HG02642 (cell line): ENCODE results near the gene GPR153.
"Not testable (repeated sequence)": the region's sequence is repeated elsewhere in the genome, so short reads cannot be mapped to it uniquely, and the experiment has no call there.

Experiments used
- ATAC-seq: cut with Tn5 transposase; IDR thresholded peaks from one replicate; pipeline ENCODE4 v1.9.1; 2021; ENCODE audit warnings: mild to moderate bottlenecking; ENCODE audit not compliant: unreplicated experiment, poor library complexity

The GPR153 gene

DNA sequence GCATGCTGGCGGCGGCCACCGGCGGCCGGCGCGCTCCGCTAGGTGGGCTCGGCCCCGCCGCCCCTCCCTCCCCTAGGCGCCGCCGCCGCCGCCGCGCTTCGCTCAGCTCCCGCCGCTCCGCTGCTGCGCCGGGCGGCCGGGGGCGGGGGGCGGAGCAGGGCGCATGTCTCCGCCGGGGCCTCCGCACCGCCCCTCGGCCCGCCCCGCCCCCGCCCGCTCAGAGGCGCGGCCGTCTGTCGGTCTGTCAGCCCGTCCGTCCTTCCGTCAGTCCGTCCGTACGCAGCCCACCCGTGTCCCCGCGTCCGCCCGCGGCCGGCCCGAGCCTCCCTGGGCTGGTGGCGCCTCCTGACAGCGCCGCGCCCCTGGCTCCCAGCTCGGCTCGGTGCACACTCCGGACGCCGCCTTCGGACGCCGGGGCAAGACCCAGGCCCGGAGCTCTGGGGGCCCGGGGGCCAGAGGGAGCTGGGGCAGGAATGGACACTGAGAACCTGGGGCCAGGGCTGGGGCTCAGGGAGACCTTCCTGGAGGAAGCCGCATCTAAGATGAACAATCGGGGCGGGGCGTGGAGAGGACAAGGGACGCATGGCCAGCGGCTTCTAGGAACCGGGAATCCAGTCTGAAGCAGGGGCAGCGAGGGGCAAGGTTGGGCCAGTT lies at the start of gene GPR153:
TSS of gene GPR153 (minus strand) at position 138 of the 654 bp plus-strand sequence. CDS start 6,193 bp downstream, outside the sequence.
- ATAC-seq = peak; percentile 45

DNA sequence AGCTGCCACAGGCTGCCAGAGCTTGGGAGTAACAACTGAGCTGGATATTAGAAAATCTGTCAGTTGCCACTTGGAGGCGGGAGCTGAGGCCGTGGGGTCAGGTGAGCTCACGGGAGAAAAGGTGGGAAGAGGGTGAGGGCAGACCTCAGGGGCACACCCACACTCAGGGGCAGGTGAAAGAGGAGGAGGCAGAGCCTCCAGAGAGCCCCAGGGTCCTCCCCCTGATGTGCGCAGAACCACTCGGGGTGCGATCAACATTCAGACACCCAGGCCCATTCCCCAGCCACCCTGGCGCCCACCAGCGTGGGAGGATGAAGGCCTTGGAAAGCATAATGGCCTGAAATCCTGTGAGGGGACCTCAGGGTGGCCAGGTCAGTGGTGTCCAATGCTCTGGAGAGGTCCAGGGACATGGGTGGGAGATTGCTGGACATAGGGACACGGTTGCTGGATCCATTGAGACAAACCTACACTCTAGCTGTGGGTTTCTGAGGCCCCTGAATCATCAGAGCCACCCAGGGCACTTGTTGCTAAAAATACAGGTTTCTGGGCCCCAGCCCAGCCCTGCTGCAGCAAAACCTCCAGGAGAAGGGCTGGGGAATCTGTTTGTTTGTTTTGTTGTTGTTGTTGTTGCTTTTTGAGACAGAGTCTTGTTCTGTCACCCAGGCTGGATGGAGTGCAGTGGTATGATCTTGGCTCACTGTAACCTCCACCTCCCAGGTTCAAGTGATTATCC lies 49.4 kb upstream of the GPR153 start:
- ATAC-seq = no peak

DNA sequence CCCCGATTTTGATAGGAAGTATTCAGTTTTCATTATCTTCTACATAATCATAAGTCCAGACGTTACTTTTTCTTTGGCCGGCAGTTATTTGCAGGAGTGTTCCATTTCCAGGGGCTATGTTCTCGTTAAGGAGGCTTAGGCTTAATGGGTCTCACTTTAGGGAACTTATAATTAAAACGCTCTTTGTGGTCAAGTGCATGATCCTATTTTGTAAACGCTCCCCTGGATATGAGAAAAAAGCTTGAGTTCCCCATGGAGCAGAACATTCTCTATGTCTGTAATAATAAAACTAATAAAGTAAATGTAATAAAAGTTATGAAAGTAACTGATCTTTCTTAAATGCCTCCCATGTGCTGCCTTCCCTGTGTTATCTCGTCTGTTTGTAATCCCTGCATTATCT lies 48.7 kb upstream of the GPR153 start:
- ATAC-seq = no peak

DNA sequence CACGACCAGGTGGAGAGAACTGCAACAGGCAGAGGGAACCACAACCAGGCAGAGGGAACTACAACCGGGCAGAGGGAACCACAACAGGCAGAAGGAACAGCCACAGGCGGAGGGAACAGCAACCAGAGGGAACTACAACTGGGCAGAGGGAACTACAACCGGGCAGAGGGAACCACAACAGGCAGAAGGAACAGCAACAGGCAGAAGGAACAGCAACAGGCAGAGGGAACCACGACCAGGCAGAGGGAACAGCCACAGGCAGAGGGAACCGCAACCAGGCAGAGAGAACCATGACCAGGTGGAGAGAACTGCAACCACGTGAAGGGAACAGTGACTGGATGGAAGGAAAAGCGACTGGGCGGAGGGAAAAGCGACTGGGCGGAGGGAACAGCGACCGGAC lies 47.6 kb upstream of the GPR153 start:
- ATAC-seq = no peak

DNA sequence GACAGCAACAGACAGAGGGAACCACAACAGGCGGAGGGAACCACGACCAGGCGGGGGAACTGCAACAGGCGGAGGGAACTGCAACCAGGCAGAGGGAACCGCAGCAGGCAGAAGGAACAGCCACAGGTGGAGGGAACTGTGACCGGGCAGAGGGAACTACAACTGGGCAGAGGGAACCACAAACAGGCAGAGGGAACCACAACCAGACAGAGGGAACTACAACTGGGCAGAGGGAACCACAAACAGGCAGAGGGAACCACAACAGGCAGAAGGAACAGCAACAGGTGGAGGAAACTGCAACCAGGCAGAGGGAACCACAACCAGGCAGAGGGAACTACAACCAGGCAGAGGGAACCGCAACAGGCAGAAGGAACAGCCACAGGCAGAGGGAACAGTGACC lies 46.8 kb upstream of the GPR153 start:
- ATAC-seq = not testable (repeated sequence)

DNA sequence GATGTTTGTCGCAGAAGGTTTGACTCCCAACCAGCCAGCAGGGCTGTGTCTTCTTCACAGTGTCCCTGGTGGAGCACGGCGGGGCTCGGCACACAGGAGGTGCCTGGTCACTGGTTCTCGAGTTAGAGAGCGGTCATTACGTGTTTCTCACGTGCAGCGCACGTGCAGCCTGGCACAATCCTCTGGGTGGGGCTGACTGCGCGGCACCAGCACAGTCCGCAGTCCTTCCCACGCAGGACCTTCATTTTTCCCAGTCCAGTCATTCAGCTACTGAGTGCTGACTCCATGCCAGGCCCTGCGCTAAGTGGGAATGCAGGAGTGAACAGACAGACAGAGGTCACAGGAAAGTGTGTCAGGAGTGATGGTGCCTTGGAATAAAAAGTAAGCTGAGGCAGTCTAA lies 46.2 kb upstream of the GPR153 start:
- ATAC-seq = no peak

DNA sequence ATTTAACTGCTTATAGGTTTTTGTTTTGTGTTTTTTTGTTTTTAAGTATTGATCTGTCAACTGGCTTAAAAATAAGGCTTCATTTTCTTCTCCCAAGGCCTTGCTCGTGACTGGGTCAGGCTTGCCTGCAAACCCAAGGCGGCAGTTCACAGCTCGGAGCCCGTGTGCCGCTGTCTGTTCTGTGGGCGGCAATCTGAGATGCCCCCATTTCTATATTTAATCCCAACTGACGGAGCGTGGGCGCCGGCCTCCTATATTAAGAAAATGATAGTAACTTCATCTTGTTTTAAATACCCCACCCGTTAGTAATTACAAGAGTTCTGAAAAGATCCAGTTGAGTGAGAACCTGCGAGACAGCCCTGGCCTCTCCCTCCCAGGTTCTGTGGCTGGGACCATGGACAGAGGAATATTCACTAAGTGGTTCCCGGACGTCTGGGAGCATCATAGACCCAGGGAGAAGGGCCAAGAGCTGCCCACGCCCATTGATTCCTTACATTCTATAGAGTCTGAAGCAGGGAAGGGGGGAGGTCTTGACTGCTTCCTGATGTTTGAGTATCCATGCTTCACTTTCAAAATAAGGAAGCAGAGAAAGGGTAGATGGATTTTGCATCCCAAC lies 42.6 kb upstream of the GPR153 start:
- no peak for ATAC-seq

DNA sequence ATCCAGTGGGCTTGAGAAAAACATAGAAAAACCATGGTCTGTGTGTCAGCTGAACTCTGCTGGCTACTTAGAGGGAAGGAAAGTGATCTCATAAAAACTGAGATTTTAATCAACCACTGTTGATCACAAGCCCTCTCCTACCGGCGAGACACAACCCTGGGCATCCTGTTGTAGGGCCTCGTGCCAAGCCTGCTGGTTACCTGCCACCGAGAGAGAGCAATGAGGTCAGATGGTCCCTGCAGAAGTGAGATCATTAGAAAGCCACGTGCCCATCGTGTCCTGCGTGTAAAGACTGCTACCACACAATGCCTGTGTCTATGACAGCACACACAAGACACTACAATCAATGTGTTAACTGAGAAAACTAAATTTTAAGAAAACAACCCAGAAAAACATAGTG lies 41.7 kb upstream of the GPR153 start:
- ATAC-seq = no peak

DNA sequence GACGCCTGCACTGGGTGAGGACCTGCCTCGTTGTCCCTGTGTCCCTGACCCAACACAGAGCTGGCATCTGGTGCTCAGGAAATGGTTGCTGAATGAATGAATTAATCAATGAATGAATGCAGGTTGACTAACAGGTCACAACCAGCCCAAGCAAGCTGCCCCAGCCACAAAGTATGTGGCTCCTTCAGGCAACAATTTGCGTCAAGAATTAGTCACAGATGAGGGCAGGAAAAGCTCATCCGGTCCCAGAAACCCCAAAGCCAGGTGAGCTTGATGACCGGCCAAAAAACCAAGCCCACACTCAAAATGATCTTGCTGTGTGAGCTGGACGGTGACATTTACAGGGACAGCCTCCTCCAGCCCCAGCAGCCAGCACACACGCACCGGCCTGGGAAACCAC lies 40.6 kb upstream of the GPR153 start:
- ATAC-seq = no peak

DNA sequence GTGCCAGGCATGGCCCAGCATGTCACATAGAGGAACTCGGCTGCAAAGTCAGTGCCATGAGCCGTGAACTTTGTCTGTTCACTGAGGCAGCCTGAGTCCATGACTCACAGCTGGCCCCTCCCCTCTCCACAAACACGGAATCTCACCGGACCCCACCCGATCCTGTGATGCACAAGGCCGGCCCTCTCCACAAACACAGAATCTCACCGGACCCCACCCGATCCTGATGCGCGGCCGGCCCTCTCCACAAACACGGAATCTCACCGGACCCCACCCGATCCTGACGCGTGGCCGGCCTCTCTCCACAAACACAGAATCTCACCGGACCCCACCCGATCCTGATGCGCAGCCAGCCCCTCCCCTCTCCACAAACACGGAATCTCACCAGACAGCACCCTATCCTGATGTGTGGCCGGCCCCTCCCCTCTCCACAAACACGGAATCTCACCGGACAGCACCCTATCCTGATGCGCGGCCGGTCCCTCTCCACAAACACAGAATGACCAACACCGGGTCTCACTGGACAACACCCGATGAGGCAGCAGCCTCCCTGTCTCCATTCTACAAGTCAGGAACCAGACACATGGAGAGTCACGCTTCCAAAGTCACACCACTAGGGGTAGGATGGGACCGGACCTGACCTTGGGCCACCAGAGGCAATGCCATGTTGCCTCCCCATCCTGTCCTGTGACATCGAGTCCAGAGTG lies 39.6 kb upstream of the GPR153 start:
- ATAC-seq = no peak

DNA sequence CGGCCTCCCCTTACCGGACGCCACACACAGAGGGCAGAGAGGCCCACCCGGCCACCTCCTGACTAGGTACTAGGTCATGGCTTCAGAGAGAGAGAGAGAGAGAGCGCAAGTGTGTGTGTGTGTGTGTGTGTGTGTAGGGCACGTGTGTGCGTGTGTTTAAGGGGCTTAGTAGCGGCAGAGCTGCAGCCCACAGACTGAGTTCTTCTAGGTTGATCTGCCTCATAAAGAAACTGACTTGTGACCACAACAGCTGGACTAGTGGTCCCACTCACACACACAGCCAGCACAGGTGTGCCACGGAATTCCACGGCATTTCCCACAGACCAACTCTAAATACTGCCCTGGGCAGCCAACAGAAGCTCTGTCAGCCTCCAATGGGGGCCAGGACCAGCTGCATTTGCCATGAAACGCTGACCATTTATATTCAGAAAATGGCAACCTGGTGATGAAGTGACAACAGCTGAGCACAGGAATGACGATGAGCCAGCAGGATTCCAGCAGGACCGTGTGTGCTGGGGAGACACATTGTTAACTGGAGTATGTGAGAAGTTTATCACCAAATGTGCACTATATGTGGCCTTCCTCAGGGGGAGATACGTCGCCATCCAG lies 38.8 kb upstream of the GPR153 start:
- ATAC-seq = no peak

DNA sequence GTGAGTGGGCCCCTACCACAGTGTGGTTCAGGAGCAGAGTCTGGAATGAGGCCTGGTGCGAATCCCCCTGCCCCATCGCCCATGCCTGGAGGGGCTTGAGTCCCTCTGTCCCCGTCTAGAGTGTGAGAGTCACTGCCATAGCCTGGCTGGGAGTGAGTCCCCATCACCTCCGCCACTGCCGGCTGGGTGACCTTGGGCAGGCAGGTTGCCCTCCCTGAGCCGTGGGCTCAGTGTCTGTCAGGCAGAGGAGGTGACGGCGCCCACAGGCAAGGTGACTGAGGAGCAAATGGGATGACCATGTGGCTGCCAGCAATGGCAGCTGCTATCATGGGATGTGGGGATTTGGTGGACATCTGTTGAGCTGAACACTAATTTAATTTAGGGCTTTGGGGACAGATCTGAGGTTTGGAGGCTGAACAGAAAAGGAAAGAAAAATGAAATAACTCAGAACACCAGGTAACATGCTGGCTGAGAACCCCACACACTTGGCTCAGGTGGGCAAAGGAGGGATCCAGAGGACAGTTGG lies 38.1 kb upstream of the GPR153 start:
- ATAC-seq = no peak

DNA sequence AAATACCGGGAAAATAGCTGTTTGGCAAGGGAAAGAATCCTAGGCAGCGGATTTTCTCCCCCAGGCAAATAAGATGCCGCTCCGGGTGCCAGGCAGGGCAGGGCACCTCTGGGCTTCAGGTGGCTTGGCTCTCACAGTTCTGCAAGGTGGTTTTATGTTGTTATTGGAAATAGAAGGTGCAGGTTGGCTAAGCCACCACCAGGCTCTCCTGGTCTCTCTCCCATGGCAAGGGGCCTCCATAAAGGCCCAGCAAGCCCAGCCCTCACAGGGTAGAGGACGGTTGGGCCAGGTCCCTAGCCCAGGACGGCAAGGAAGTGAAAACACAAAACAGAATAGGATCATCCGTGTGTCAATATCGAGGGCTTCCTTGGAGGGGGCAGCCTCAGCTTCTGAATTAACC lies 37.6 kb upstream of the GPR153 start:
- ATAC-seq = no peak

DNA sequence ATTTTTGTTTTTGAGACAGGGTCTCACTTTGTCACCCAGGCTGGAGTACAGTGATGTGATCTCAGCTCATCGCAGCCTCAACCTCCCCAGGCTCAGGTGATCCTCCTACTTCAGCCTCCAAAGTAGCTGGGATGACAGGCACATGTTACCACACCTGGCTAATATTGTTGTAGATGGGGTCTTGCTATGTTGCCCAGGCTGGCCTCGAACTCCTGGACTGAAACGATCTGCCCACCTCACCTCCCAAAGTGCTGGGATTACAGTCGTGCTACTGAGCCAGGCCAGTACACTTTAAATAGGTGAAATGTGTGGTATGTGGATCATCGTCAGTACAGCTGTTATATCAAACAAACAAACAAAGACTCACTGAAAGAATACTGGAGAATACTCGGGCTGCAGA lies 35.0 kb upstream of the GPR153 start:
- no peak for ATAC-seq

DNA sequence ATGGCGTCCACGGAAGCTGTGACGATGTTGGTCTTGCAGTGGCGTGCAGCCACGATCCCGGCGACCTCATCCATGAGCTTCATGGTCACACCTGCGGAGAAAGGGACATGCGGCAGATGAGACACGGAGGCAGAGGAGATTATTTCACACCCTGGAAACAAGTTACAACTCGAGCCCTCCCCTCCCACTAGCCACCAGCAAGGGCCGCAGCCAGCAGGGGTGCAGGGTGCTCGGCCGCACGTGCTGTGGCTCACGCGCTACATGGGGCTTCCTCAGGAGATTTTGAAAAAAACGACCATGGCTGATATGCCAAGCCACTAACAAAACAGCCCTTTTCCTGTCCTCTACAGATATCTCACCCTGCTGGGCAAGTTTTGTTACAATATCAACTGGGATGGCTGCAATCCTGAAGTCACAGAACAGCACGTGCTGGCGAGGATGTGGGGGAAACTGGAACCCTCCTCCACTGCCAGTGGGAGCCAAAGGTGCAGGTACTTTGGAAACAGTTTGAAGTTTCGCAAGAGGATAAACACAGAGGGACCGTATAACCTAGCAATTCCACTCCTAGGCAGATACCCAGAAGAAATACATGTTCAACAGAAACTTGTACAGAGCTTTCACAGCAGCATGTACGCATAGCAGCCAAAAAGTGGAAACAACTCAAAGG lies 34.1 kb upstream of the GPR153 start:
- ATAC-seq = no peak

DNA sequence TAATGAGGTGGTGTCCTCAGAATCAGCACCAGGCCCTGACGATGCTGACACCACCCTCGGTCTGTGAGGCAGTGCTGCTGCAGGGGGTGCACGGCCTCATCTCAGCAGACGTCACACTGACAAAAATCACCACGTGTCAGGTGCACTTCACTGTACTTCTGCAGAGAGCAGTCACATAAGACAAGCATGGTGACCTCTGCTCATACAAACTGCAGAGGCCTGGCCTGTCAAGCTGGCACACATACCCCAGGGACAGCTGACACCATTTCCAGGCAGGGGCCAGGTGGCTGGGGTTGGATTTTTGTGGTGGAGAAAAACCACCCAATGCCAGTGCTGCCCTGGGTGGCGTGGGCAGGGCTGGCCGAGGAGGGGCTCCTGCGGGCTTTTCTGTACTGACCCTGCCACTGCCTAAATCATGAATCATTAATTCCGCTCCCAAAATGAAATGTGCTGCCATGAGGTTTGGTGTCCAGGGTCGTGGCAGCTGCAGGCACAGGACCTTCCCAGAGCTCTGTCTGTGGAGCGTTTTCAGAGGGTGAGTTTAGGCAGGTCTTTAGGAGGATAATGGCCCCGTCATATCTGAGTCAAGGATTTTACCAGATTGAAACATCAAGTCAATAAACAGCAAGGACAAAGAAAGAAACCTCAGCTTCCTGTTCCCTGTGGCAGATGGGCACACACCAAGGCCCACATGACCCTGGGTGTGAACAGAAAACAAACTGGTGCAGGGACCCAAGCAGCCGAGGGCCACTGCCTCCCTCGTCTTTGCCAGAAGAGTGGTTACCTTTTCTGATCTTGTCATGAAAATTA lies 33.4 kb upstream of the GPR153 start:
- ATAC-seq = no peak

DNA sequence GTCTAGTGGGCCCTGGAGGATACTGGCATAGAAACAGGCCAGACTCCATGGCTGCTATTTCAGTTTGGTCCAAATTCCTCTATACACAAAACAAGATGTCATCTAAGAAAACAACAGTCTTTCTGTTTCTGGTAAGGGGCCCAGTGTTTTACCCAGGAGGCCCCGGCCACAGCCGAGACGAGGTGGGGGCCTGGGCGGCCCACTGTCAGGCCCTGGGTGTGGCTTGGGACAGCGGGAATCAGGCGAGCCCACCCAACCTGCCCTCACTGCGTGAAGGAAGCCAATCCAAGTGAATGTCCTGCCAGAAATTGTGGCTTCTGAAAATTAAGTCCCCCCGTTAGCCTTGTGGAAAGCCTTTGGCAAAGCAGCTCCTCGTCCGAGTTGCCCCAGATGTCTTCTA lies 31.2 kb upstream of the GPR153 start:
- no peak for ATAC-seq

DNA sequence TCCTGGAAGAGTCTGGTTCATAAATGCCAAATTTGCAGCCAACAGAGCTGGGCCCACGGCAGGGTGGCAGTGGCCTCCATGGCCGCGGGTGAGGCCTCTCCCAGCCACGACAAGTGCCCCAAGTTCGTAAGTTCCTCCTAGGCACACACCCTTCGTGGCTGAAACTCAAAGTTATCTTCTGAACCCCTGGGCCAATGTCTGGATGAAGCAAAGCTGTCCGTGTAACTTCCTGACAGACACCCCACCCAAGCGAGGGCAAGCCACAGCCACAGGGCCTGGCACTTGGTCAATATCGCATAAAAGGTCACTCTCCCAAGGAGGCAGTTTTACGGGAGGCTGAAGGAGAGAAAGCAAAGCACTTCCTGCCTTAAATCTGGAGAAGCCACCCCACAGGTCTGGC lies 27.8 kb upstream of the GPR153 start:
- ATAC-seq = no peak

DNA sequence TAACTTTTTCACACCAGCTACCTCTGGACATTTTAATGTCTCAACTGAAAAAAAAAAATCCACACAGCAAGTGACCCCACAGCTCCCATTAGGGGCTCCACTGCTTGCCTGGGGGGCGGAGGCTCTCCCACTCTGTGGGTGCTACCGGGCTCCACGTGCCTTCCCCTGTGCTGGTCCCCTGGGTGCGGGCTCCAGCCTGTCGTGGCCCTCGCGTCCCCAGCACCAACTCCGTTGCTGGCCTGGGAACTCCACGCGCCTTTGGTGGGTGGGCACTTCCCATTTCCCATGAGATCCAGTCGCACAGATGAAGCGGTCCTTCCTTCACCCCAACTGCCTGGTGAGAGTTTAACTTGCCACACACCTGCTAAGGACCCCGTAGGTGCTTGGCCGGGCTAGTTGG lies 27.1 kb upstream of the GPR153 start:
- ATAC-seq = no peak
